H4 (cell line): ENCODE measurements around the gene DHRS4. TPM values are rescaled to one million over a fixed set of nuclear protein-coding genes. Genes with fewer than 3 reads are reported as not detected.
"Not testable (repeated sequence)": the region's sequence is repeated elsewhere in the genome, so short reads cannot be mapped to it uniquely, and the experiment has no call there.

Experiments
- DNase-seq: peaks from one replicate; pipeline ENCODE4 v3.0.0-alpha.2; 2015; ENCODE audit warnings: low spot score
- total RNA-seq: library from RNA; depleted of rRNA; stranded (reverse); fragments of >200 nt; shearing (Covaris generic); gene quantifications from 2 replicates; pipeline ENCODE4 v1.2.3, GENCODE V29; 2014

Gene DHRS4
- total RNA-seq, 1 experiment from 2014 or later: 28.8 TPM

DNA sequence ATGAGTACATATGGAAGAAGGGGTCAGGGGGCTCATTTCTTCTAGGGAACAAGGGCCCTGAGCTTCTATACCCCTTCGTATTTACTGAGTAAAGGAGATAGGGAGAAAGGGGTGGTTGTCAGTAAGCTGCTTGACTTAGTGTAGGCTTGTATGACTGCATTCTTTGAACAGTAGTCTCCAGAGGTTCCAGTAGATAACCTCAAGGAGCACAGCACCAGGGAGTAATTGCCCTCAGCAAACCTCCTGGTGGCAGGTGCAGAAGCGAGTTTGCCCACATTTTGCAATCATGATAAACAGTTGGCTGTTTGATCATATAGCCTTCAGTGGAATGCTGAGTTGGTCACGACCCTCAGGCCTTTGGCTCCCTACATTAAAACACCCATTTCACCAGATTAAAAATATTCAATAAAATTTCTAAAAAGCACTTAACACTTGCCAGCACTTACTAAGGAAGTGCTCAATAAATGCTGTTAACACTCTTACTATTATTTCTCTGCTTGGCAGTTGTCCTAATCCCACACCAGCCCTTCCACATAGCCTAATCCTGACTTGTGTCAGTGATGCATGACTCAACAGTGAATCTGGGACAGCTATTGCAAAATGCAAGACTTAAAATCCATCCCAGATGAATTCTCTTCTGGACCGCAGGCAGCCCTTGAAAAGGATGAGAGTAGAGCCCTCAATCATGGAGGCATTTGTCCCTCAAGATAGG lies 31.5 kb downstream of the DHRS4 start:
- DNase-seq: peak; percentile 12

DNA sequence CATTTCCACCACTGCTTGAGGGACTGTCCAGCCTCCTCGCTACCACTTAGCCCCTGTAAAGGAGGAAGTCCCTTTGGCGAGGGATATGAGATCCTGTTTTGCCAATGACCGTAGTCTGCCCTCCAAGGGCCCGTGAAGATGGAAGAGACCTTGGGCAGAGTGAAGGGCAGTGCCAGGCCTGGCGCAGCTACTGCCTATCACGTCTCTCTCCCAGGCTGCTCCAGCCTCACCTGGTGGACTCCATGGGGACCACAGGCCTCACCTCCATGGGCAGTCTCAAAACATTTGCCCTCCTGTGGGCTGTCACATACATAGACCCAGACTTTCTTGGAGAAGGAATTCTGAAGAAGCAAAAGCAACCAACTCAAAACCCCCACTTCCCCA lies 34.6 kb downstream of the DHRS4 start:
- DNase-seq: not testable (repeated sequence)

GRCh38 chr14:23988607-23989363 lies 35.2 kb downstream of the DHRS4 start, which contains the start of gene DHRS4L2:
TSS of gene DHRS4L2 (plus strand) at chr14:23988929. CDS start at chr14:23988948, 19 bp downstream.
- DNase-seq: not testable (repeated sequence)

DNA sequence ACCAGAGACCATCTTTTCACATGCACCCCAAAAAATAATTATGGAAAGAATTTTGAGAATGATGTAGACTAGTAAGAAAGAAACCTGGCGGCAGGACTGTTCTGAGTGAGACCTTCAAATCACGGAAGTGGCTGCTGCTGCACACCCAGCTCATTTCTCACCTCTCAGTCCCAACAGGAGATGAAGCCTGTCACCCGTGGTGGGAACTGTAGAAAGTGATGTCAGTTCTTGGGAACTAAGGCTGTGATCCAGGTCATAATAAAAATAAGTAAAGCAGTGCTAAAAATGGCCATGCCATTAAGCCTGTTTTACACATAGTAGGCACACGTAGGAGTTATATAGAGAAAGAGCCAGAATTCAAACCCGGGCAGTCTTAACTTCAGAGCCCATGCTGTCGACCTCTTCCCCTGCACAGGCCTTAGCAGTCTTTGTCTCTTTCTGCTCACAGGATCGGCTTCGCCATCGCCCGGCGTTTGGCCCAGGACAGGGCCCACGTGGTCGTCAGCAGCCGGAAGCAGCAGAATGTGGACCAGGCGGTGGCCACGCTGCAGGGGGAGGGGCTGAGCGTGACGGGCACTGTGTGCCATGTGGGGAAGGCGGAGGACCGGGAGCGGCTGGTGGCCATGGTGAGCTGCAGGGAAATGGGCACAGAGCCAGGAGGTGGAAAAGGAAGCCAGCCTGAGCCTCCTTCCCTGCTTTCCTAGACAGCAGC lies 36.3 kb downstream of the DHRS4 start:
- not testable (repeated sequence) for DNase-seq

DNA sequence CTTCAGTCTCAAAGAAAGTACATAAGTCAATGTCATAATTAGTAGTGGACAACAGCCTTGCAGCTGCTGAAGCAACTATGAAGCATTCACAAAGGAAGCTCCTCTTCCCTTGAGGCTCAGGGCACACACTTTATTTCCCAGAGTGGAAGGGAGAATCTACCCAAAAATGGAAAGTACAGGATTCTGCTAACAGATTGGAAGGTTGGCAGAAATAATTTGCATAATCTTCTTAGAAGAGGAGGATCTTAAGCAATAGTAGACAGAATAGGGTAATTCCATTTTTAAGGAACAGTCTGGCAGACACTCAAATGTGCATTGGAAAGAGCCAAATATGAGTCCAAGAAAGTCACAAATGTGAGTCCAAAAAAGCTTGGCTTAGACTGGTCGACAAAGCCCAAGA lies 37.4 kb downstream of the DHRS4 start:
- not testable (repeated sequence) for DNase-seq

DNA sequence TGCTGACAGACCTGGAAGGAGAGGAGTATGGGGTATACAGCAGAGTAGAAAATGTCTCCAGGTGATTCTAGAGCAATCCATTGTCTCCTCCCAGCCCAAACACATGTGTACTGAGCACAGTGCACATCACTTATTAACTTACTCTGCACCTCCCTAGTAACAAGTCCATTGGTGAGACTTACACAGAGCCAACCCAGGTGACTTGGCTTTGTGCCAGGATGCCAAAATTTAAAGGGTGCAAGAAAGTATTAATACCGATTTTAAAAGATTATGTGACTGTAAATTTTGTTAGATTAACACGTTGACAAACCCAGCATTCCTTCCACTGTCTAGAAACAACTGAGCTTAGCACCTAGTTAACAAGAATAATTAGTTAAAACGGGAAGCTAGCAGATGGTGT lies 39.5 kb downstream of the DHRS4 start:
- DNase-seq: not testable (repeated sequence)

DNA sequence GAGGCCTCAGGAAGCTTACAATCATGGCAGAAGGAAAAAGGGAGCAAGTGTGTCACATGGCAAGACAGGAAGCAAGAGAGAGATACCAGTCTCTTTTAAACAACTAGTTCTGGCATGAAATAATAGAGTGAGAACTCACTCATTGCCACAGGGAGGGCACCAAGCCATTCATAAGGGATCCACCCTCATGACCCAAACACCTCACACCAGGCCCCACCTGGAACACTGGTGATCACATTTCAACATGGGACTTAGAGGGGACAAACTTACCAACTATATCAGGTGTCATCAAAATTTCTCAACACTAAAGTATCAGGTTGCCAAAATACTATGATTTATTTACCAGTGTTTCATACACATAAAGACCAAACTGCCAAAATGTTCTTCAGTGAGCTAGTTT lies 42.4 kb downstream of the DHRS4 start:
- not testable (repeated sequence) for DNase-seq

DNA sequence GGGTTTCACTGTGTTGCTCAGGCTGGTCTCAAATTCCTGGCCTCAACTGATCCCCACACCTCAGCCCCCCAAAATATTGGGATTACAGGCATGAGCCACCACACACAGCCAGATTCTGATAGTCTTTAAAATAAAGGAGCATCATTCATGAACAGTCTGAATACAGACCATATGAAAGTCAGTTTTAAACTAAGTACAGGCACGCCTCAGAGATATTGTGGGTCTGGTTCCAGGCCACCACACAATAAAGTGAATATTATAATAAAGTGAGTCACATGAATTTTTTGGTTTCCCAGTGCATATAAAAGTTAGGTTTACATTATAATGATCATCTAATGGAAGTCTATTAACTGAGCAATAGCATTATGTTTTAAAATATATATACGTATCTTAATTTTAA lies 43.3 kb downstream of the DHRS4 start:
- DNase-seq: not testable (repeated sequence)

DNA sequence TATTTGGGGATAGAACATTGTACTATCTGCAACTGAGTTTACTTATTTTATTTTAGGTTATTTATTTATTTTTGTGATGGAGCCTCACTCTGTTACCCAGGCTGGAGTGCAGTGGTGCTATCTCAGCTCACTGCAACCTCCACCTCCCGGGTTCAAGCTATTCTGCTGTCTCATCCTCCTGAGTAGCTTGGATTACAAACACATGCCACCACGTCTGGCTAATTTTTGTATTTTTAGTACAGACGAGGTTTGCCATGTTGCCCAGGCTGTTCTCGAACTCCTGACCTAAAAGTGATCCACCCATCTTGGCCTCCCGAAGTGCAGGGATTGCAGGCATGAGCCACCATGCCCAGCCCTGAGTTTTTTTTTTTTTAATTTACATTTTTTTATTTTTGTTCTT lies 46.1 kb downstream of the DHRS4 start:
- not testable (repeated sequence) for DNase-seq

DNA sequence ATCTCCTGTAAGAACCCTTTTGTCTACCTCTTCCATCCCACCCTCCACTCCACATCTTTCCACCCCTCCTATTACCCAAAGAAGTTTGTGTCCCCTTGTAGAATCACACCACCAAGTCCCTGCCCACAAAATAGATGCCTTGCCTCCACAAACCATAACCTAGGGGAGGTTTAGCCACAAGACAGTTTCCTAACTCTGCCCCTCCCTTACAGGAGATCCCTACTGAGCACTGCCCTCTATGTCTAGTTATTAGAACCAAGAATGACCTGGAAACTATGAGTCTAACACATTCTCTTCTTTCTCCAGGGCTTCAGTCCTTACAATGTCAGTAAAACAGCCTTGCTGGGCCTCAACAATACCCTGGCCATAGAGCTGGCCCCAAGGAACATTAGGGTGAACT lies 47.5 kb downstream of the DHRS4 start:
- DNase-seq: not testable (repeated sequence)

- DNase-seq: not testable (repeated sequence)
Measured at GRCh38 chr14:24001679-24002078, 48.1 kb downstream of the DHRS4 start.

GRCh38 chr14:24006471-24006816 lies 52.9 kb downstream of the DHRS4 start:
- not testable (repeated sequence) for DNase-seq

DNA sequence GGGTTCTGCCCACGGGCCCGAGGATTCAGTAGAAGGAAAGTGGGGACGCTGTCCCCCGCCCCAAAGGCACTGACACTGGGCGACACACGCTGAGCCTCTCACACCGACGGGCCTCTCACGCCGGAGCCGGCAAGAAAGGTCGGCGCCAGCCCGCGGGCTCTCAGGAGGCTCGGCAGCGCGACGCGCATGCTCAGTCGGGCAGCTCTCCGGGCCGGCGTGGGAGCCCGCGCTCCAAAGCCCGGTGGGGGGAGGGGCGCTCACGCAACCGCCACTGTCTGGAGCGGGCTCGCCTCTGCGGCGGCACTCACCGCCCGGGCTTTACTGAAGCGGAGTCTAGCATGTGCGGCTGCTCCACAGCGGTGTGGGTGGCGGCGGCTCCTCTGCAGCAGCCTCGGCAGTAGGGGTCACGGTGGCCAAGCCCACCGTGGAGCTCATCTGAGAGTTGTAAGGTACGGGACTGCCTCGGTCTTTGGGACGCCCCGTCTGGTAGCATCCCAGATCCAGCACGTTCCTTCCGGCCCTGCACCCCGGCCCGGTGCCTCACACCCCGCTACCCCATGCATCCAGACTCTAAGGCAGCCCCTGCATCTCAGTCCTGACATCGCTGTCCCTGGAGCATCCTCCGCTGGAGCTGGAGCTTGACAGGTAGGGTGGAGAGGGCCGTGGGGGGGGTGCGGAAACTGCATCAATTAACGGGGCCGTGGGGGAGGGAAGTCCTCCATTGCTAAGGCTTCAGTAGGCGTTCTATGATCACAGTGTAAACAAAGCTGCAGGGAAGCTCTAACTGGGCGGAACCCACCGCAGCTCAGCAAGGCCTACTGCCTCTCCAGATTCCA lies 53.5 kb downstream of the DHRS4 start:
- not testable (repeated sequence) for DNase-seq

- no peak for DNase-seq
Measured at GRCh38 chr14:24011051-24011450, 57.5 kb downstream of the DHRS4 start.

DNA sequence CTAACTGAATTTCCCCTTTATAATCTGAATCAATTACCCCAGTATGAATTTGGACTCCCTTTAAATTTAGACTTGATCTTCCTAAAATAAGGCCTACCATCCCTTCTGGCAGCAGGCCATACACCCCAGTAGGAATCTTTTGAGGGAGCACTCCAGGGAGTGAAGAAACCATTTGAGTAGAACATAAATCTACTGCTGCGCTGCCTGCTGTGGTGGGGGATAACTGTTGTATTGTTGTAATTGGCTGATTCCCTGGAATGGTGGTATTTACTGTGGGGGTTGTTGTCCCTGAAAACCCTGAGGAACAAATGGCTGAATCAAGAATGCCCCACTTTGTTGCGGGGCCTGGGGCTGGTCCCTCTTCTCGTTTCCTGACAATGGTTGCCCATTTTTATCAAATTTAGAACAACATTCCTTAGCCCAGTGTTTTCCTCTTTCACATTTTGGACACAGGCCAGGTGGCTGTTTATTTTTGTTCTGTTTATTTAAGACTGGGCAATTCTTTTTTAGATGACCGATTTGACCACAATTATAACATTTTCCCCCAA lies 59.2 kb downstream of the DHRS4 start:
- not testable (repeated sequence) for DNase-seq

- DNase-seq: peak; percentile 61
Measured at GRCh38 chr14:24013654-24014514, 60.3 kb downstream of the DHRS4 start.

DNA sequence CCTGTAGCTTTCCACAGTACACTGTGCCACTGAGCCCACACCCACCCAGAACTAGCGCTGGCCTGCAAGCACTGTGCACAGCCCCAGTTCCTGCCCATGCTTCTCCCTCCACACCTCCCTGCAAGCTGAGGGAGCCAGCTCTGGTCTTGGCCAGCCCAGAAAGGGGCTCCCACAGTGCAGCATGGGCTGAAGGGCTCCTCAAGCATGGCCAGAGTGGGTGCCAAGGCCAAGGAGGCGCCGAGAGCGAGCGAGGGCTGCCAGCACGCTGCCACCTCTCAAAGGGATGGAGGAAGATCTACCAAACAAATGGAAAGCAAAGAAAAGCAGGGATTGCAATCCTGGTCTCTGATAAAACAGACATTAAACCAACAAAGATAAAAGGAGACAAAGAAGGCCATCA lies 62.2 kb downstream of the DHRS4 start:
- DNase-seq: not testable (repeated sequence)
